ENCODE data around the gene CDK15. TPM values are rescaled to one million over a fixed set of nuclear protein-coding genes. Genes with fewer than 3 reads are reported as not detected.
A peak's percentile ranks its signal among the peaks of the same experiment; 100 is the strongest.

Gene CDK15
- total and polyA plus RNA-seq, 9 of the 15 experiments (the other 6 are each of a cell fraction or from before 2014, with no cell fraction given) = not detected

GRCh38 chr2:201806442-201807170 is at the start of gene CDK15 (continued):
- TF ChIP-seq TFAP4 (CRISPR knock-in tag; IDR thresholded peaks at IDR 0.05; ENCODE audit: borderline replicate concordance) (no peak), TCF3 (CRISPR knock-in tag; IDR thresholded peaks at IDR 0.05) (no peak), ATF7 (IDR thresholded peaks at IDR 0.05) (no peak), IRF1 (CRISPR knock-in tag; IDR thresholded peaks at IDR 0.05; ENCODE audit: borderline replicate concordance) (no peak), MTA3 (IDR thresholded peaks at IDR 0.05; ENCODE audit: borderline replicate concordance) (no peak), FOSL1 (tag; conservative IDR thresholded peaks at IDR 0.05) (peak; percentile 36; the same call in 1 of the 2 replicates), PHF21A (IDR thresholded peaks at IDR 0.05; ENCODE audit: borderline replicate concordance, low read depth) (no peak), LEF1 (IDR thresholded peaks at IDR 0.05) (no peak), JUND (IDR thresholded peaks at IDR 0.05; ENCODE audit: borderline replicate concordance, low read depth, low read length) (peak; percentile 33; the same call in 1 of the 2 replicates), JUND (tag; IDR thresholded peaks at IDR 0.05; ENCODE audit: borderline replicate concordance, low read depth, low read length) (no peak), HMBOX1 (IDR thresholded peaks at IDR 0.05) (no peak), KLF13 (tag; IDR thresholded peaks at IDR 0.05; ENCODE audit: borderline replicate concordance, low read depth) (no peak), ZBTB12 (CRISPR knock-in tag; IDR thresholded peaks at IDR 0.05) (no peak), KLF16 (IDR thresholded peaks at IDR 0.05) (no peak)

All from K562 (cell line).